Activated CD4-positive, alpha-beta memory T cell treated with anti-CD3 and anti-CD28 coated beads, Interleukin-2, amount 10 ng/mL, durations not matched to agents 7 days and 5 days (primary cell): ENCODE results near the gene FTO. TPM values are rescaled to one million over a fixed set of nuclear protein-coding genes. Genes with fewer than 3 reads are reported as not detected.
A peak's percentile ranks its signal among the peaks of the same experiment; 100 is the strongest.
"Not testable (repeated sequence)": the region's sequence is repeated elsewhere in the genome, so short reads cannot be mapped to it uniquely, and the experiment has no call there.

Source experiments
- CTCF ChIA-PET: fragments of 350-600 bp; sonication (Branson Sonifier 250); formaldehyde crosslinking; loops from one replicate; lab custom pipeline; 2021; ENCODE audit warnings: antibody characterized with exemption, inconsistent platforms; lab: Charles Lee
- POLR2A ChIA-PET: fragments of 350-600 bp; sonication (Branson Sonifier 250); formaldehyde crosslinking; loops from one replicate; lab custom pipeline; 2021; ENCODE audit warnings: antibody characterized with exemption; lab: Charles Lee
- DNase-seq: peaks from one replicate; pipeline ENCODE4 v3.0.0-alpha.2; 2020
- H3K27ac Mint-ChIP-seq: one replicate; pipeline ENCODE4 v1.8.0; 2021; ENCODE audit warnings: mild to moderate bottlenecking, mixed read lengths
- H3K27me3 Mint-ChIP-seq: one replicate; pipeline ENCODE4 v1.8.0; 2021; ENCODE audit warnings: mixed read lengths
- H3K36me3 Mint-ChIP-seq: one replicate; pipeline ENCODE4 v1.8.0; 2021; ENCODE audit warnings: low read depth, mixed read lengths
- H3K4me1 Mint-ChIP-seq: one replicate; pipeline ENCODE4 v1.8.0; 2021; ENCODE audit warnings: mixed read lengths
- H3K4me3 Mint-ChIP-seq: one replicate; pipeline ENCODE4 v1.8.0; 2021; ENCODE audit warnings: mild to moderate bottlenecking, mixed read lengths
- H3K9me3 Mint-ChIP-seq: one replicate; pipeline ENCODE4 v1.8.0; 2021; ENCODE audit warnings: mixed read lengths
- total RNA-seq, 2 experiments: library from RNA; stranded (reverse); gene quantifications; one replicate each; pipeline ENCODE4 v1.2.3, GENCODE V29; 2021

The FTO gene
- total RNA-seq, 2 experiments from 2014 or later = 48.1 to 48.5 TPM

DNA sequence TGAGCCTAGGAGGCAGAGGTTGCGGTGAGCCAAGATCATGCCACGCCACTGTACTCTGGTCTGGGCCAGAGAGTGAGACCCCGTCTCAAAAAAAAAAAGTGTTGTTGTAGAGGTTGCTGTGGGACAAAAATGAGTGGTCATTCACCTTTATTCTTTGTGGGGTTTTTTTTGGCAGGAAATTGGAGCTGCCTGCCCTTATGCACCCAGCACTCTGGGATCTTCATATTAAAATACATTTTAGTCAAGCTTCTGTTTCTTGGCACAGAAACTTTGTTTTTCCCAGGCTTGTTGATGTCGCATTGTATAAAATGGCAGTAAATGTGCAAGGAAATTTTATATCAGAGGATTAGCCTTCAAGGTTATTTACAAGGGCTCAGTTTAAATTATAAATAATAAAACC lies 174.3 kb downstream of the FTO start:
- Mint-ChIP-seq H3K4me1 (peaks cover 3% of the 10 kb centered on the region), H3K4me3 (no peak overlapping the region), H3K27ac (no peak overlapping the region), H3K9me3 (no peaks in the 10 kb centered on the region), H3K27me3 (no peaks in the 10 kb centered on the region), H3K36me3 (peaks cover 12% of the 10 kb centered on the region)
- ChIA-PET POLR2A (interaction anchor here (1.1 kb wide), 1 partner anchor 343 kb away, joined by 3 read pairs; no protein-coding TSS in a partner anchor), CTCF (no interaction called here)
- DNase-seq = no peak

DNA sequence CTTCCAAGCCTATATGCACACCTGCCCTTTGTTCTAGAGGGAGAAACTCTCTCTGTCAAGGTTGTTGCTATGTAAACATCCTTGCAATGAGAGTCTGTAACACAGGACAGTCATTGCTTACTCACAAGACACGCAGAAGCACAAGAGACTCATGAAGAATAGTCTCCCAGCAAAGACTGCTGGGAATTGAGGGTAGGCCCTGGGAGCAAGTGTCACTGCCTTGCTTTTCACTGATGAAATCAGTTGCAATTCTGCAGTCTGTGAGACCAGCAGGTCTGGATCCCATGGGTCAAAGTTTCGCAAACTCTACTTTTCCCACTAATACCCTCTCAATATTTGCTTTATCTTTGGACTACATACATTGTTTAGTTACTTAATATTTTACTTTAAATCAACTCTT lies 177.4 kb downstream of the FTO start:
- ChIA-PET CTCF (no interaction called here), POLR2A (no interaction called here)
- no peak overlapping the region for H3K4me3 Mint-ChIP-seq
- no peak overlapping the region for H3K27ac Mint-ChIP-seq
- no peak for DNase-seq
- H3K27me3 Mint-ChIP-seq = no peaks in the 10 kb centered on the region
- no peaks in the 10 kb centered on the region for H3K9me3 Mint-ChIP-seq
- no peaks in the 10 kb centered on the region for H3K4me1 Mint-ChIP-seq
- peaks cover 6% of the 10 kb centered on the region for H3K36me3 Mint-ChIP-seq

DNA sequence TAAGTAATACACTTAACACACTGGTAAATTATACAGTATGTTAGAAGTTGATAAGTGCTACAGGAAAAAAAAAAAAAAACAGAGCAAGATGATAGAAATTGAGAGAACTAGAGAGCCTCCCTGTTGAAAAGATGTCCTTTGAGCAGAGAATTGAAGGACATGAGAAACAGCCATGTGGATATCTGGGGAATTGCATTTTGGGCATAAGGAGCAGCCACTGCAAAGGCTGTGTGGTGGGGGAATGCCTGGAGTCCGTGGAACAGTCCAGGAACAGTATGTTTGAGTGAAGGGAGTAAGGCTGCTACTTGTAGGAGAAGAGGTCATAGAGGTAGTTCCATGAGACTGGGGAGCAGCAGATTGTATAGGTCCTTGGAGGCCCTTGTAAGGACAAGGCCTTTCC lies 178.4 kb downstream of the FTO start:
- H3K4me1 Mint-ChIP-seq = no peaks in the 10 kb centered on the region
- CTCF ChIA-PET = no interaction called here
- H3K27ac Mint-ChIP-seq = no peak overlapping the region
- peaks cover 2% of the 10 kb centered on the region for H3K9me3 Mint-ChIP-seq
- POLR2A ChIA-PET = no interaction called here
- no peak overlapping the region for H3K4me3 Mint-ChIP-seq
- H3K36me3 Mint-ChIP-seq = peaks cover 9% of the 10 kb centered on the region
- DNase-seq = no peak
- no peaks in the 10 kb centered on the region for H3K27me3 Mint-ChIP-seq

DNA sequence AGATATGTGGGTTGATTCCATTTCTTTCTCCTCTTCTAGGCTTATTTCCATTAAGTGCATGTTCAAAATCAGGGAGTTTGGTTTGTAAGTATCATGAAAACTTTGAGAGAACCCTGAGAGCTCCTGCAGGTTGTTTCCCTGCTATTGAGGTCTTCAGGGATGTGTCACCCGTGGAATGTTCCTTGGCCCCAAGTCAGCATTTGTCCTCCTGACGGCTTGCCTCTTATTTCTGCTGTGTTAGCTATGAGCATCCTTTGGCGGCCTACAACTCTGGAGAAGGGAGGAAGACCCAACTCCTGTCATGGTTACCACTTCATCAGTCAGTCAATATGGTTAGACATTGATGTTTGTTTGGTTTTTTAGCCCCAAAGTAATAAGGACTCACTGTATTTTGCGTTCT lies 180.8 kb downstream of the FTO start:
- ChIA-PET POLR2A (no interaction called here), CTCF (no interaction called here)
- H3K36me3 Mint-ChIP-seq = peaks cover 14% of the 10 kb centered on the region
- peaks cover 4% of the 10 kb centered on the region for H3K4me1 Mint-ChIP-seq
- H3K9me3 Mint-ChIP-seq = peaks cover 2% of the 10 kb centered on the region
- no peak overlapping the region for H3K4me3 Mint-ChIP-seq
- no peak for DNase-seq
- no peak overlapping the region for H3K27ac Mint-ChIP-seq
- no peaks in the 10 kb centered on the region for H3K27me3 Mint-ChIP-seq

- DNase-seq = no peak
- CTCF ChIA-PET = interaction anchor here (1.4 to 1.6 kb wide), 2 partner anchors 13 to 337 kb away, joined by 3 read pairs; no protein-coding TSS in a partner anchor
- Mint-ChIP-seq H3K36me3 (peaks cover 14% of the 10 kb centered on the region), H3K27me3 (no peaks in the 10 kb centered on the region), H3K9me3 (peaks cover 2% of the 10 kb centered on the region), H3K27ac (no peak overlapping the region), H3K4me3 (no peak overlapping the region), H3K4me1 (peaks cover 10% of the 10 kb centered on the region)
- POLR2A ChIA-PET = no interaction called here
Observed at GRCh38 chr16:53886482-53887378, 182.8 kb downstream of the FTO start.

- H3K4me1 Mint-ChIP-seq = peaks cover 23% of the 10 kb centered on the region
- peaks cover 2% of the 10 kb centered on the region for H3K9me3 Mint-ChIP-seq
- peaks cover 14% of the 10 kb centered on the region for H3K36me3 Mint-ChIP-seq
- CTCF ChIA-PET = interaction anchor here (1.6 kb wide), 1 partner anchor 11 kb away, joined by 3 read pairs; no protein-coding TSS in a partner anchor
- no peaks in the 10 kb centered on the region for H3K27me3 Mint-ChIP-seq
- POLR2A ChIA-PET = no interaction called here
- DNase-seq = no peak
- H3K27ac Mint-ChIP-seq = no peak overlapping the region
- no peak overlapping the region for H3K4me3 Mint-ChIP-seq
Observed at GRCh38 chr16:53888222-53888621, 184.3 kb downstream of the FTO start.

- not testable (repeated sequence) for H3K4me3 Mint-ChIP-seq, H3K27me3 Mint-ChIP-seq, DNase-seq, H3K27ac Mint-ChIP-seq, H3K9me3 Mint-ChIP-seq
- ChIA-PET CTCF (interaction anchor here (0.6 to 3.5 kb wide), 12 partner anchors 11 to 918 kb away, joined by 3 to 14 read pairs (median 3); no protein-coding TSS in a partner anchor), POLR2A (interaction anchor here (0.6 to 0.7 kb wide), 2 partner anchors 42 to 1654 kb away, joined by 3 to 5 read pairs; no protein-coding TSS in a partner anchor)
- H3K36me3 Mint-ChIP-seq = peaks cover 10% of the 10 kb centered on the region
- H3K4me1 Mint-ChIP-seq = peaks cover 33% of the 10 kb centered on the region
Observed at GRCh38 chr16:53890877-53891276, 186.9 kb downstream of the FTO start.

DNA sequence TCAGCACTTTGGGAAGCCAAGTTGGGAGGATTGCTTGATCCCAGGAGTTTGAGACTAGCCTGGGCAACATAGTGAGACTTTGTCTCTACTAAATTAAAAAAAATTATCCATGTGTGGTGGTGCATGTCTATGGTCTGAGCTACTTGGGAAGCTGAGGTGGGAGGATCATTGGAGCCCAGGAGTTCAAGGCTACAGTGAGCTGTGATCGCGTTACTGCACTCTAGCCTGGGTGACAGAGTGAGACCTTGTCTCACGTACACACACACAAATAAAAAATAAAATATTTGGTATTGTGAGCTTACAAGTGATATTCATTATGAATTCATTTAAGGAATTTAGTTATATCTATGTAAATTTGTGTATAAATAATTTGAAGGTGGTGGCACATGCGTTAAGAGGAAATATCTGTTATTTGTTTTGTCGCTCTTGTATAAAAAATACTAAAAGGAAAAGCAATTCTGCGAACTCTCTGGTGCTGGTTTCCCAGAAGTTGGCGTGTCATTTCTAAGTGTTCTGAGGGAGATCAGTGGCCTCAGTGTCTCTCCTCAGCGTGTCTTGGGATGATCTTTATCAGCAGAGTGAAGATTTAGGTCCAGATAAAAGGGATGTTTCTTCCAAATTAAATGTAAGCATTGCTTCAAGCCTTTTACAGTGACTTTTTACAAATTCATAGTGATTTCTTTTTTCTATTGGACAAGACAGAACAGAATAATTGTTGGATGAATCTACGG lies 187.6 kb downstream of the FTO start:
- Mint-ChIP-seq H3K4me3 (peak overlapping the region; percentile 14), H3K27ac (peak overlapping the region; percentile 59), H3K27me3 (no peaks in the 10 kb centered on the region), H3K36me3 (peaks cover 10% of the 10 kb centered on the region), H3K4me1 (peaks cover 33% of the 10 kb centered on the region), H3K9me3 (peaks cover 2% of the 10 kb centered on the region)
- ChIA-PET CTCF (interaction anchor here (0.6 to 3.5 kb wide), 15 partner anchors 11 to 1067 kb away, joined by 3 to 14 read pairs (median 3); no protein-coding TSS in a partner anchor), POLR2A (no interaction called here)
- peak; percentile 39 for DNase-seq

- Mint-ChIP-seq H3K27ac (peak overlapping the region; percentile 59), H3K36me3 (peaks cover 9% of the 10 kb centered on the region), H3K27me3 (no peaks in the 10 kb centered on the region), H3K4me3 (peak overlapping the region; percentile 14), H3K9me3 (peaks cover under 1% of the 10 kb centered on the region), H3K4me1 (peaks cover 33% of the 10 kb centered on the region)
- peak; percentile 66 for DNase-seq
- CTCF ChIA-PET = interaction anchor here (0.7 to 3.5 kb wide), 11 partner anchors 12 to 1066 kb away, joined by 3 to 14 read pairs (median 4); no protein-coding TSS in a partner anchor
- POLR2A ChIA-PET = no interaction called here
Observed at GRCh38 chr16:53892155-53892554, 188.2 kb downstream of the FTO start.

DNA sequence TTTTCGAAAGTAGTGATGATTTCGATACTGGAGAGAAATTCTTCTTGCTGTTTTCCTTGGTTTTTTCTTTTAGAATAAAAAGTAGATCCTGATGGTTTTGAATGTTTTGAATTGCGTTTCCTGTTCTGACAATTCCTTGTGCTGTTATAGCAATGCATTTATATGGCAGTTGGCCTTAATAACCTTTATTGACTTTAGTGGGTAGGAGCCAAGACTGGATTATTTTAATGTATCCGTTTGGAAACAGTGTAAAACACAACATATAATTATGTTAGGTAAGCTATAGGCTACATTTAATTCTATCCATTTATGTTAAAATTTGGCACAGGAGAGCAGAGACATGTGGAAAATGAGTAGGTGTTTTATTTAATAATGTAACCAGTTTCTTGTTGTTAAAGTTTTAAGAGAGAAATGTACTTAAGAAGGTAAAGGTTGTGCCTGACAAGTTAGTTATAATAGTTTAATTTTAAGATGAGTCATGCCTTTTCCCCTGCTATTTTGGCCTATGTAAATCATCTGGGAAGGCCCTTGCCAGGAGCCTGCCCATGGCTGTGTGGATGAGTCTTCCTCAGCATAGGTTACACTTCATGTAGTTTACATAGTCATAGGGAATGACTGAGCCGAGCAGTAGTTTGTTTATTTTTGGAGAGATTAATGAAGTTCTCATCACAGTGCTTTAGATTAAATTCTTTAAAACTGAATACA lies 189.9 kb downstream of the FTO start:
- CTCF ChIA-PET = interaction anchor here (1.6 kb wide), 1 partner anchor 388 kb away, joined by 4 read pairs; no protein-coding TSS in a partner anchor
- no peak overlapping the region for H3K27ac Mint-ChIP-seq

DNA sequence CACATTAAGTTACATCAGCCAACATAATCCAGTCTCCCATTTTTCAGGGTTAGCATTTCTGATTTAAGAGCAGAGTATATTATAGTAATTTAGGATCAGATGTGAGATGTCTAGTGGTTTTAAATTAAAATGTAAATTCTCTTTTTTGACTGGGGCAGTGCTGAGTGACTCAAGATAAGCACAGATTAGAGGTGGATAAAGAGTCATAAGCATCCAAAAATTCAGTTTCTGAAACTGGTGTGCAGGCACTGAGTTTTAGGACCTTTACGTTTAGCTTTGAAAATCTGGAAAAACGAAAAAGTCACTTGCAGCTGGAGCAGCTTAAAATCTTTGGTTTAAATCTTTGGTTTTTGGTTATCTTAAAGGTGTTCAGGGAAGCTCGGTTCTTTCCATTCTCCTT lies 190.7 kb downstream of the FTO start:
- H3K27me3 Mint-ChIP-seq = no peaks in the 10 kb centered on the region
- ChIA-PET POLR2A (no interaction called here), CTCF (interaction anchor here (1.6 kb wide), 1 partner anchor 388 kb away, joined by 4 read pairs; no protein-coding TSS in a partner anchor)
- H3K4me1 Mint-ChIP-seq = peaks cover 31% of the 10 kb centered on the region
- no peak overlapping the region for H3K27ac Mint-ChIP-seq
- H3K4me3 Mint-ChIP-seq = no peak overlapping the region
- no peak for DNase-seq
- H3K36me3 Mint-ChIP-seq = peaks cover 3% of the 10 kb centered on the region
- no peaks in the 10 kb centered on the region for H3K9me3 Mint-ChIP-seq

More for the DNA sequence above, 189.9 kb downstream of the FTO start:
- H3K36me3 Mint-ChIP-seq = peaks cover 8% of the 10 kb centered on the region
- POLR2A ChIA-PET = no interaction called here
- H3K27me3 Mint-ChIP-seq = no peaks in the 10 kb centered on the region
- H3K4me3 Mint-ChIP-seq = no peak overlapping the region
- no peaks in the 10 kb centered on the region for H3K9me3 Mint-ChIP-seq
- peaks cover 33% of the 10 kb centered on the region for H3K4me1 Mint-ChIP-seq
- no peak for DNase-seq

DNA sequence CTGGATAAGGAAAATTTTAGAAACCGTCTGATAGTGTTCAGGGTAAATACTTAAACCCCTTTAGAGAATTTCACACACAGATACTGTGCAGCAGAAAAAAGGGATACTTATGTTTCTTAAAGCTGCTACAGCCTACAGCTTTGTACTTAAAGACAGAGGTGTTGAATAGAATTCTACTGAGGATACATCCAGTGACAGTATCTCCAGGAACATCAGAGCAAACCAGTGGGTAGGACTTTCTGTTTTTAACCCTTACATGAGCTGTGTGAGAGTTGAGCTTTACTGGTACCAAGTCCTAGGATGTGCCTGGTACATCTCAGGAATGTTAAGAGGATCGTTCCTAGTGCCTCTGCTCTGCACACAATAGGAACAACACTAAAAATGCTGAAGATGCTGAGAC lies 191.5 kb downstream of the FTO start:
- CTCF ChIA-PET = interaction anchor here (1.6 kb wide), 1 partner anchor 387 kb away, joined by 4 read pairs; no protein-coding TSS in a partner anchor
- Mint-ChIP-seq H3K27me3 (no peaks in the 10 kb centered on the region), H3K4me3 (no peak overlapping the region), H3K36me3 (peaks cover 3% of the 10 kb centered on the region), H3K27ac (no peak overlapping the region), H3K9me3 (no peaks in the 10 kb centered on the region), H3K4me1 (peaks cover 31% of the 10 kb centered on the region)
- no peak for DNase-seq
- POLR2A ChIA-PET = no interaction called here
